NT2/D1 (cell line): Measurements from ENCODE around the gene BSN.

ENCODE experiments used
- YY1 ChIP-seq: IDR thresholded peaks from 2 replicates; pipeline ENCODE4 v1.6.1; 2011; ENCODE audit not compliant: insufficient read length, insufficient read depth
- ZNF274 ChIP-seq: IDR thresholded peaks from 2 replicates; pipeline ENCODE4 v1.6.1; 2011; ENCODE audit warnings: mild to moderate bottlenecking, low read depth, low read length

DNA sequence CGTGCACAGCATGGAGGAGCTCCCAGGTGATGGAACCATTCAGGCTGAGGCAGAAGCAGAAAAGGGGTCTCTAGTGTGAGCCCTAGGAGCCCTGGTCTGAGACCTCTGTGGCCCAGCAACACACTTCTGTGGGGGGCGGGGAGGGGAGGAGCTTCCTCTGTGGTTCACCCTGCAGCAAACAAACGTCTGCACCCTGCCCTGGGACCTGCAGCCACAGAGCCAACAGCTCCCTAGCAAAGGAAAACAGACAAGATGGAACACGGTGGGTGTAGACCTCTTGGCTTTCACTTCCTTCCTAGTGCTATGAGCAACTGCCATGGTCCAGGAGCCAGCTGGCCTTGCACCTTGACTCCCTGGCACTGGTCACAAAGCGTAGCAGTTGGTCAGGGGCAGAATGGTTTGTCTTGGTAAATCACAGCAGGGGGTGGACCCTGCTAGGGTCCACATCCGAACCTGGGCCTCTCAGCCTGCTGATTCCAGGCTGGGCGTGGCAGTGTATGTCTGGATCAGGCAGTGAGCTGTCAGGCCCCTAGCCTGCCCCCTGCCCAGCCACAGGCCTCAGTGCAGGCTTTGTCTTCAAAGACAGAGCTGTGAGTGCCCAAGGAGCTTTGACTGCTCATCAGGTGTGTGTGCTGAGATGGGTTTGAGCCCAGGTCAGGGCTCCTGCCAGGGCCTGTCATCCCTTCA, 158.5 kb downstream of the BSN start:
- no peak for TF ChIP-seq YY1
- TF ChIP-seq ZNF274, result no peak
